ENCODE measurements around the gene XIRP2.

XIRP2 gene

DNA sequence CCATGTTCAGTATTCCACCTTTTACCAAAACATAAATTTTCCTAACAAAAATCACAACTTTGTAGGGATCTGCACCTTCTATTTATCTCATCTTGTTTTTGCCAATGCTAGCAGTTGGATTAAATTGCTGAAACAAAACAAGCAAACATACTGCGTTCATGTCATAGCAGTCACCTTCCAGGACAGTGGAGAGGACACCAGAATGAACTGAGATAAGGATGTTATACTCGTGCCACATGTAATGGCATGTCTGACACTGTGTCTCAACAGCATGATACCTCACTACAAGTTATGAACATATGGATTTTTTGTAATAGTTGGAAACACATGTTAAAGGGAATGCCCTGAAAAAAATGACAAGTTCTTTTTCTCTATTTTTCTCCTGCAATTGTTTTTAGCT lies 245.3 kb downstream of the XIRP2 start:
- no peak overlapping the region for H3K4me3 ChIP-seq (ENCODE audit: control insufficient read depth, low read depth, low read length)
- TF ChIP-seq, protein P1, sequence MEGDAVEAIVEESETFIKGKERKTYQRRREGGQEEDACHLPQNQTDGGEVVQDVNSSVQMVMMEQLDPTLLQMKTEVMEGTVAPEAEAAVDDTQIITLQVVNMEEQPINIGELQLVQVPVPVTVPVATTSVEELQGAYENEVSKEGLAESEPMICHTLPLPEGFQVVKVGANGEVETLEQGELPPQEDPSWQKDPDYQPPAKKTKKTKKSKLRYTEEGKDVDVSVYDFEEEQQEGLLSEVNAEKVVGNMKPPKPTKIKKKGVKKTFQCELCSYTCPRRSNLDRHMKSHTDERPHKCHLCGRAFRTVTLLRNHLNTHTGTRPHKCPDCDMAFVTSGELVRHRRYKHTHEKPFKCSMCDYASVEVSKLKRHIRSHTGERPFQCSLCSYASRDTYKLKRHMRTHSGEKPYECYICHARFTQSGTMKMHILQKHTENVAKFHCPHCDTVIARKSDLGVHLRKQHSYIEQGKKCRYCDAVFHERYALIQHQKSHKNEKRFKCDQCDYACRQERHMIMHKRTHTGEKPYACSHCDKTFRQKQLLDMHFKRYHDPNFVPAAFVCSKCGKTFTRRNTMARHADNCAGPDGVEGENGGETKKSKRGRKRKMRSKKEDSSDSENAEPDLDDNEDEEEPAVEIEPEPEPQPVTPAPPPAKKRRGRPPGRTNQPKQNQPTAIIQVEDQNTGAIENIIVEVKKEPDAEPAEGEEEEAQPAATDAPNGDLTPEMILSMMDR (conservative IDR thresholded peaks at IDR 0.05; ENCODE audit: control insufficient read depth, insufficient read depth, low read depth, low read length), result no peak
- no peak for DNase-seq (ENCODE audit: low read depth)

DNA sequence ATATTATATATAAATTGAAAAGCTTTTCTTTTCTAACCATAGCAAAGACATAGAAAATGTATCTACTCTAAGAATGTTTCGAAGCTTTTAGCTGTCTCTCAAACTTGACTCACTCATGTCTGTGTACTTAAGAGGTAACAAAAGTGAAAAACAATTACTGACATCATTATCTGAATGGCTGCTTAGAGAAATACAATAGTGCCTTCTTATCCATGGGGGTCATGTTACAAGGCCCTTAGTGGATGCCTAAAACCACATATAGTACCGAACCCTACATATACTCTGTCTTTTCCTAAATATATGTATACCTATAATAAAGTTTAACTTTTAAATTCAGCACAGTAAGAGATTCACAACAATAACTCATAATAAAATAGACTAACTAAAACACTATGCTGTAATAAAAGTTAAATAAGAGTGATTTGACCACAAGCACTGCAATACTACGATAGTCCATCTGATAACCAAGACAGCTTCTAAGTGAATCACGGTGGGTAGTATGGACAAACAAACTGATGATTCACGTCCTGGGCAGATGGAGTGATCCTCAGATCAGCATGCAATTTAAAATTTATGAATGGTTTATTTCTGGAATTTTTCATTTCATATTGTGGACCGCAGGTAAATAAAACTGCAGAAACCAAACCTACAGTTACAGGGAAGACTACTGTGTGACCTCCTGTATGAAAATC lies 246.2 kb downstream of the XIRP2 start:
- DNase-seq (ENCODE audit: low read depth), result peak; percentile 91
- TF ChIP-seq, protein P1 (conservative IDR thresholded peaks at IDR 0.05; ENCODE audit: control insufficient read depth, insufficient read depth, low read depth, low read length), result no peak
- no peak overlapping the region for H3K4me3 ChIP-seq (ENCODE audit: control insufficient read depth, low read depth, low read length)

DNA sequence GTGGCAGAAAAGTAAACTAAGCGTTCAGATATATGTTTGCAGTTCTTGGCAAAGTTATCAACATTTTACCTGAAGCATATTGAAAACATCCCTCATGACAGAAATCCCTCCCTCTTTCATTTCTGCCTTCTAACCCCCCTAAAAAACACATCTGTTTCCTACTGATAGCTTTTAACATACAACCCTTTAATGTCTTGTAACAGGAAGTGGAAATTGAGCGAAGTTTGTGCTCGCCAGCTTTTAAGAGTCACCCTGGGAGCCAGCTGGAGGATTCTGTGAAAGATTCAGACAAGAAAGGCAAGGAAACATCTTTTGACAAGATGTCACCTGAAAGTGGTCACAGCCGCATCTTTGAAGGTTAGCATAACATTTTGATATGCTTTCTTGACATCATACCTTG lies 247.4 kb downstream of the XIRP2 start:
- no peak overlapping the region for H3K4me3 ChIP-seq (ENCODE audit: control insufficient read depth, low read depth, low read length)
- DNase-seq (ENCODE audit: low read depth), result peak; percentile 44
- TF ChIP-seq, protein P1 (conservative IDR thresholded peaks at IDR 0.05; ENCODE audit: control insufficient read depth, insufficient read depth, low read depth, low read length), result no peak

DNA sequence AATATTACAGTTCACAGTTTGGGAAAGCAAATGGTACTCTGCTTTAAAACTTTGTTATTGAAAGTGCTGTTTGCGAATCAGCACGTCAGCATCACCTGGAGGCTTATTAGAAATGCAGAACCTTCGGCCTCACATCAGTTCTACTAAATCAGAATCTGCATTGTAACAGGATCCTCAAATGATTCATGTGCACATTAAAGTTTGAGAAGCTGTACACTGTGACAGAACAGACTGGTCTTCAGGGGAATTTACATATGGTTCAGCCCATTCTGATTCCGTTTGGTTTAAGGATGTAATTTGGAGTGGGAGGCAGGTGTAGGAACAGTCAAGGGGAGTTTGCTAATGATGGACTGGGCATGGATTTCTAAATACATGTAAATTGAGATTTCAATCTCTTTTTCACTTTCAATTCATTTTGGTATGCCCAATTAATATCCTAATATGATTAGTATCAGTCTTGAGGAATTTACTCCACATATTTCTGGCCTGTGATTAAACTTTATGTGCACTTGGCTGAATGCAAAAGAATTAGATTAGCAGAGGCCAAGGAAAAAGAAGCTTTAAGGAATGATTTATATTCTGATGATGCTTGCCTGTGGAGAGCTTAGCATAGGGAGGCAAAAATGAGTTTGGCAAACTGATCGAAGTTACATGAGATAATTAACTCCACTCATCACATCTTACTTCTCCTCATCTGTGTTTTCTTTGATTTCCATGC lies 248.8 kb downstream of the XIRP2 start:
- TF ChIP-seq, protein P1 (conservative IDR thresholded peaks at IDR 0.05; ENCODE audit: control insufficient read depth, insufficient read depth, low read depth, low read length), result no peak
- DNase-seq (ENCODE audit: low read depth), result peak; percentile 19
- no peak overlapping the region for H3K4me3 ChIP-seq (ENCODE audit: control insufficient read depth, low read depth, low read length)

DNA sequence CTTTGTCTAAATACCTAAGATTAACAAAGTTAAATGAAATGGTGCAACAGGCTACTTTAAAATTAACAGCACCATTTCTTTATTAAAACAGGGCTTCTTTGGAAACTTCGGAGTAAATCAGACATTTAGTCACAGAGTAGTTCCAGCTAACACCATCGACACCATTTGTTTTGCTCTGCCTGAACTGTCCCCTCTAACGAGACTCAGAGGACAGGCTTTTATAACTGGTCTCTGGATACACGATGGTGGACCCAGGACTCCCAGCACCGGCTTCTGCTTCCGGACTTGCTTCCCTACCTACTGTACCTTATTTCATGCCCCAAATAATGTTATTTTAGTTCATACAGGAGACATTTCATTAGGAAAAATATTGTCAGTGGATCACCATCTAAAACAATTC lies 252.1 kb downstream of the XIRP2 start:
- DNase-seq (ENCODE audit: low read depth), result no peak
- no peak overlapping the region for H3K4me3 ChIP-seq (ENCODE audit: control insufficient read depth, low read depth, low read length)
- TF ChIP-seq, protein P1 (conservative IDR thresholded peaks at IDR 0.05; ENCODE audit: control insufficient read depth, insufficient read depth, low read depth, low read length), result no peak

DNA sequence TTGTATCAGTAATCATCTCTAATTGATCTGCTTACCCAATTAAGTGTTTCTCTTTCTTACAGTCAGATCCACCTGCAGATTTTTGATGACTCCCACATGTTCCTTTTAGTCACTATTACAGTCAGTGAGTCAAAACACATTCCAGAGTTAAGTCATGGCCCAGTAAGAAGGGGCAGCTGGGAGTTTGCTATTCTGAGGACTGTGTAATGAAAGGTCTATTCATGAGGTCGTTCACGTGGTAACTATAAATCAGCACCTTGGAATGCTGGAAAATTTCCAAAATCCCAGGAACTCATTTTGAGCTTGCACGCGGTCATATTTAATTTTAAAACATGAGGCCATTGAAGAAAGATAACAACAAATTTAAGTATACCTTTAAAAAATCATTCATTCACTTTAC lies 252.5 kb downstream of the XIRP2 start:
- TF ChIP-seq, protein P1 (conservative IDR thresholded peaks at IDR 0.05; ENCODE audit: control insufficient read depth, insufficient read depth, low read depth, low read length), result no peak
- DNase-seq (ENCODE audit: low read depth), result peak; percentile 98
- no peak overlapping the region for H3K4me3 ChIP-seq (ENCODE audit: control insufficient read depth, low read depth, low read length)

Measured in fibroblast of mammary gland (primary cell).